K562 (cell line): ENCODE measurements around the gene ECM1. TPM values are rescaled to one million over a fixed set of nuclear protein-coding genes. Genes with fewer than 3 reads are reported as not detected.

ENCODE experiments used
- ARHGAP35 ChIP-seq: fragments of 450-650 bp; IDR thresholded peaks from 2 replicates; pipeline ENCODE4 v1.6.1; 2018; ENCODE audit not compliant: partially characterized antibody
- CBFA2T2 ChIP-seq: fragments of 450-650 bp; conservative IDR thresholded peaks from 2 replicates; pipeline ENCODE4 v1.6.1; 2017; ENCODE audit warnings: mild to moderate bottlenecking
- EZH2 ChIP-seq: IDR thresholded peaks from 2 replicates; pipeline ENCODE4 v1.6.1; 2012; ENCODE audit warnings: low read depth, mild to moderate bottlenecking, inconsistent platforms, low read length, borderline replicate concordance
- FOXA3 ChIP-seq, 2 experiments: fragments of 450-650 bp in 1 of 2; sonication (generic) in 1 of 2; formaldehyde crosslinking; IDR thresholded peaks in 1 of 2; conservative IDR thresholded peaks in 1 of 2; 2 replicates each; pipeline versions ENCODE4 v1.4.0 to v1.8.0; 2020 to 2022; ENCODE audit warnings: mild to moderate bottlenecking in 2 of 2, missing genetic modification reagents in 1 of 2
- PHB ChIP-seq: fragments of 250-450 bp; sonication (Bioruptor Pico); IDR thresholded peaks from 2 replicates; pipeline ENCODE4 v1.5.0; 2021
- POLR2AphosphoS5 ChIP-seq: IDR thresholded peaks from 2 replicates; pipeline ENCODE4 v1.6.1; 2011; ENCODE audit warnings: mild to moderate bottlenecking, low read depth, low read length, moderate library complexity; ENCODE audit not compliant: control insufficient read depth, insufficient read depth
- PURB ChIP-seq: sonication (generic); formaldehyde crosslinking; IDR thresholded peaks from 2 replicates; pipeline ENCODE4 v1.9.0; 2021; ENCODE audit warnings: low read depth, mild to moderate bottlenecking, missing genetic modification reagents
- RBM39 ChIP-seq: fragments of 200-400 bp; formaldehyde crosslinking; optimal IDR thresholded peaks from 2 replicates; pipeline ENCODE3; 2018; ENCODE audit warnings: low read depth, low read length
- TAF1 ChIP-seq: IDR thresholded peaks from 2 replicates; pipeline ENCODE4 v1.6.1; 2011; ENCODE audit warnings: mild to moderate bottlenecking, low read length, moderate library complexity; ENCODE audit not compliant: insufficient read depth, control insufficient read depth, severe bottlenecking; ENCODE audit errors: extremely low read depth
- ZBTB7A ChIP-seq: IDR thresholded peaks from 2 replicates; pipeline ENCODE4 v1.6.1; 2011; ENCODE audit warnings: low read depth, mild to moderate bottlenecking, low read length, moderate library complexity, borderline replicate concordance; ENCODE audit not compliant: control insufficient read depth
- polyA plus RNA-seq, 8 experiments: library from polyadenylated mRNA; depleted of rRNA in 4 of 8; stranded (reverse) in 5 of 8; unstranded in 3 of 8; fragments of >200 nt; fragmentation: Nextera tagmentation in 2 of 8; fragmentation: Illumina TruSeq in 1 of 8; extraction: Ambion mirVana in 2 of 8; extraction: Trizol in 1 of 8; gene quantifications; 2 replicates each; pipeline versions ENCODE4 v1.2.1 to v1.2.3, GENCODE V29; 2011 to 2014; ENCODE audit warnings: inconsistent platforms in 1 of 8, missing spikeins in 1 of 8
- total RNA-seq, 7 experiments: library from RNA; depleted of rRNA in 6 of 7; stranded (reverse); fragments of >200 nt in 6 of 7; fragmentation: Illumina TruSeq in 2 of 7; extraction: Trizol in 2 of 7; gene quantifications; 2 replicates each; pipeline versions ENCODE4 v1.2.1 to v1.2.3, GENCODE V29; 2011 to 2021; ENCODE audit warnings: low replicate concordance in 1 of 7
- TF ChIP-seq, protein P1 (sequence below): fragments of 450-650 bp; IDR thresholded peaks from 2 replicates; pipeline ENCODE4 v1.6.1; 2018; ENCODE audit not compliant: partially characterized antibody
- TF ChIP-seq, protein P2 (sequence below): sonication (generic); formaldehyde crosslinking; IDR thresholded peaks from 2 replicates; pipeline ENCODE4 v1.8.0; 2022; ENCODE audit warnings: mild to moderate bottlenecking, missing genetic modification reagents
- TF ChIP-seq, protein P3 (sequence below), 2 experiments: IDR thresholded peaks; 2 replicates each; pipeline ENCODE4 v1.6.1; 2011; ENCODE audit warnings: borderline replicate concordance in 1 of 2, control low read depth in 1 of 2, low read depth in 1 of 2, low read length in 1 of 2, mild to moderate bottlenecking in 1 of 2, mixed read lengths in 1 of 2, moderate library complexity in 1 of 2; ENCODE audit not compliant: insufficient read depth in 1 of 2, insufficient read length in 1 of 2, poor library complexity in 1 of 2, severe bottlenecking in 1 of 2; ENCODE audit errors: extremely low read depth in 1 of 2
- TF ChIP-seq, protein P4 (sequence below): sonication (generic); formaldehyde crosslinking; IDR thresholded peaks from 2 replicates; pipeline ENCODE4 v1.9.0; 2022; ENCODE audit warnings: mild to moderate bottlenecking, missing genetic modification reagents

ECM1 gene
- total and polyA plus RNA-seq, 9 of the 15 experiments (the other 6 are each of a cell fraction or from before 2014, with no cell fraction given) = 6.6 to 52.2 (median 12.8) TPM

DNA sequence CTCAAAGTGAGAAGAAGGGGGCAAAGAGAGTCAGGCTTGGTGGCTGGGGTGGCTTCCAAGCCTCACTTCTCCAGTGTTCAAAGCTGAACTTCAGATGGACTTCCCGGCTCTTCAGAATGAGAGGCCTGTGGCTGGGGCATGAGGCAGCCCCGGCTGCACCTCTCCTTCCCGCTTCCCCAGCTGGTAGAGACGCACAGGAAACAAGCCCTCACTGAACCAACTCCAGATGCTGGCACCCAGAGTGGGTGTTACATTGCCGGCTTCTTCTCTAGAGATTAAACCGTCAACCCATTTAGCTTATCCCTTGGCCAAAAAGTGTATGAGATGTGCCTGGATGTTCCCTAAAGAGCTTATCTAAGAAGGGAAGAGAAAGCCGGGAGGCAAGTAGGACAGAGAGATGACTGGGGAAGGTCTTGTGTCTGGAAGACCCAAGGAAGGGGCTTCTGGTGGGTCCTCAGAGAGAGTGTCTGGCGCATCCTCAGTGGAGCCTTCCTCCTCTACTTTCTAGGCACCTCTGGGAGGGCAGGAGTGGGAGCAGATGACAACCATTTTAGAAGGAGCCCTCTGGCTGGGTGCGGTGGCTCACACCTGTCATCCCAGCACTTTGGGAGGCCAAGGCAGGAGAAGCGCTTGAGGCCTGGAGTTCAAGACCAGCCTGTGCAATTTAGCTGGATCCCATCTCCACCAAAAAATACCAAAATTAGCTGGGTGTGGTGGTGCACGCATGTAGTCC, 43.3 kb downstream of the ECM1 start (continued):
- TF ChIP-seq, protein P1, sequence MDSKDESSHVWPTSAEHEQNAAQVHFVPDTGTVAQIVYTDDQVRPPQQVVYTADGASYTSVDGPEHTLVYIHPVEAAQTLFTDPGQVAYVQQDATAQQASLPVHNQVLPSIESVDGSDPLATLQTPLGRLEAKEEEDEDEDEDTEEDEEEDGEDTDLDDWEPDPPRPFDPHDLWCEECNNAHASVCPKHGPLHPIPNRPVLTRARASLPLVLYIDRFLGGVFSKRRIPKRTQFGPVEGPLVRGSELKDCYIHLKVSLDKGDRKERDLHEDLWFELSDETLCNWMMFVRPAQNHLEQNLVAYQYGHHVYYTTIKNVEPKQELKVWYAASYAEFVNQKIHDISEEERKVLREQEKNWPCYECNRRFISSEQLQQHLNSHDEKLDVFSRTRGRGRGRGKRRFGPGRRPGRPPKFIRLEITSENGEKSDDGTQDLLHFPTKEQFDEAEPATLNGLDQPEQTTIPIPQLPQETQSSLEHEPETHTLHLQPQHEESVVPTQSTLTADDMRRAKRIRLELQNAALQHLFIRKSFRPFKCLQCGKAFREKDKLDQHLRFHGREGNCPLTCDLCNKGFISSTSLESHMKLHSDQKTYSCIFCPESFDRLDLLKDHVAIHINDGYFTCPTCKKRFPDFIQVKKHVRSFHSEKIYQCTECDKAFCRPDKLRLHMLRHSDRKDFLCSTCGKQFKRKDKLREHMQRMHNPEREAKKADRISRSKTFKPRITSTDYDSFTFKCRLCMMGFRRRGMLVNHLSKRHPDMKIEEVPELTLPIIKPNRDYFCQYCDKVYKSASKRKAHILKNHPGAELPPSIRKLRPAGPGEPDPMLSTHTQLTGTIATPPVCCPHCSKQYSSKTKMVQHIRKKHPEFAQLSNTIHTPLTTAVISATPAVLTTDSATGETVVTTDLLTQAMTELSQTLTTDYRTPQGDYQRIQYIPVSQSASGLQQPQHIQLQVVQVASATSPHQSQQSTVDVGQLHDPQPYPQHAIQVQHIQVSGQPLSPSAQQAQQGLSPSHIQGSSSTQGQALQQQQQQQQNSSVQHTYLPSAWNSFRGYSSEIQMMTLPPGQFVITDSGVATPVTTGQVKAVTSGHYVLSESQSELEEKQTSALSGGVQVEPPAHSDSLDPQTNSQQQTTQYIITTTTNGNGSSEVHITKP = no peak
- TF ChIP-seq PHB (CRISPR knock-in tag) (no peak), PURB (CRISPR knock-in tag) (no peak), ARHGAP35 (no peak), TAF1 (no peak), RBM39 (no peak), POLR2AphosphoS5 (peak; percentile 26; the same call in 1 of the 2 replicates), CBFA2T2 (no peak), ZBTB7A (0 out of 2 replicates have a peak, but pooled peaks have one; percentile 2), FOXA3 (CRISPR knock-in tag; conservative IDR thresholded peaks at IDR 0.05 in 1 of 2, IDR thresholded peaks at IDR 0.05 in 1 of 2) (no peak), EZH2 (no peak)
- TF ChIP-seq, protein P2, sequence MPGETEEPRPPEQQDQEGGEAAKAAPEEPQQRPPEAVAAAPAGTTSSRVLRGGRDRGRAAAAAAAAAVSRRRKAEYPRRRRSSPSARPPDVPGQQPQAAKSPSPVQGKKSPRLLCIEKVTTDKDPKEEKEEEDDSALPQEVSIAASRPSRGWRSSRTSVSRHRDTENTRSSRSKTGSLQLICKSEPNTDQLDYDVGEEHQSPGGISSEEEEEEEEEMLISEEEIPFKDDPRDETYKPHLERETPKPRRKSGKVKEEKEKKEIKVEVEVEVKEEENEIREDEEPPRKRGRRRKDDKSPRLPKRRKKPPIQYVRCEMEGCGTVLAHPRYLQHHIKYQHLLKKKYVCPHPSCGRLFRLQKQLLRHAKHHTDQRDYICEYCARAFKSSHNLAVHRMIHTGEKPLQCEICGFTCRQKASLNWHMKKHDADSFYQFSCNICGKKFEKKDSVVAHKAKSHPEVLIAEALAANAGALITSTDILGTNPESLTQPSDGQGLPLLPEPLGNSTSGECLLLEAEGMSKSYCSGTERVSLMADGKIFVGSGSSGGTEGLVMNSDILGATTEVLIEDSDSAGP (CRISPR knock-in tag) = no peak
- TF ChIP-seq, protein P3, sequence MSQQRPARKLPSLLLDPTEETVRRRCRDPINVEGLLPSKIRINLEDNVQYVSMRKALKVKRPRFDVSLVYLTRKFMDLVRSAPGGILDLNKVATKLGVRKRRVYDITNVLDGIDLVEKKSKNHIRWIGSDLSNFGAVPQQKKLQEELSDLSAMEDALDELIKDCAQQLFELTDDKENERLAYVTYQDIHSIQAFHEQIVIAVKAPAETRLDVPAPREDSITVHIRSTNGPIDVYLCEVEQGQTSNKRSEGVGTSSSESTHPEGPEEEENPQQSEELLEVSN (IDR thresholded peaks at IDR 0.05; ENCODE audit: borderline replicate concordance in 1 of 2, extremely low read depth in 1 of 2, insufficient read depth in 1 of 2, insufficient read length in 1 of 2, low read depth in 1 of 2, low read length in 1 of 2, poor library complexity in 1 of 2, severe bottlenecking in 1 of 2) = peak in 1 of 2 experiments; percentile 64
- TF ChIP-seq, protein P4, sequence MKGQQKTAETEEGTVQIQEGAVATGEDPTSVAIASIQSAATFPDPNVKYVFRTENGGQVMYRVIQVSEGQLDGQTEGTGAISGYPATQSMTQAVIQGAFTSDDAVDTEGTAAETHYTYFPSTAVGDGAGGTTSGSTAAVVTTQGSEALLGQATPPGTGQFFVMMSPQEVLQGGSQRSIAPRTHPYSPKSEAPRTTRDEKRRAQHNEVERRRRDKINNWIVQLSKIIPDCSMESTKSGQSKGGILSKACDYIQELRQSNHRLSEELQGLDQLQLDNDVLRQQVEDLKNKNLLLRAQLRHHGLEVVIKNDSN = 0 out of 2 replicates have a peak, but pooled peaks have one; percentile 7
